ENCODE results near the gene UST.
"Not testable (repeated sequence)": the region's sequence is repeated elsewhere in the genome, so short reads cannot be mapped to it uniquely, and the experiment has no call there.

The UST gene

GRCh38 chr6:148998704-148999103 lies 251.9 kb downstream of the UST start:
- Histone ChIP-seq H3K4me1 (peaks cover 11 to 48% (median 20%) of the 10 kb centered on the region in 10 experiments; a peak in 19 of 20 replicates), H4K20me1 (peaks cover 0 to 18% (median 0%) of the 10 kb centered on the region in 11 experiments; a peak in 5 of 22 replicates), H3K4me2 (peak overlapping the region in 5 of 11 experiments; percentile 9 to 84 (median 77); a peak in 9 of 22 replicates), H3K27me3 (no peaks in the 10 kb centered on the region), H3K9ac (no peak overlapping the region), H3K4me3 (no peak overlapping the region), H3K36me3 (peaks cover 0 to 27% (median 0%) of the 10 kb centered on the region in 11 experiments; a peak in 5 of 22 replicates), H3K27ac (no peak overlapping the region), H3K9me3 (replicated peaks in 1 of 11) (peaks cover 10 to 36% (median 25%) of the 10 kb centered on the region in 11 experiments)
- no peak for TF ChIP-seq Cebpa-rat (IDR thresholded peaks at IDR 0.05)

GRCh38 chr6:148999501-148999900 lies 252.7 kb downstream of the UST start:
- H3K9me3 ChIP-seq (replicated peaks in 1 of 11), result peaks cover 13 to 37% (median 25%) of the 10 kb centered on the region in 11 experiments
- H3K4me2 ChIP-seq, result peak overlapping the region; percentile 37 to 84 (median 52); a peak in 19 of 22 replicates
- peak overlapping the region in 2 of 11 experiments; percentile 24 to 25; a peak in 1 of 22 replicates for H3K9ac ChIP-seq
- H3K27me3 ChIP-seq, result no peaks in the 10 kb centered on the region
- H3K4me3 ChIP-seq, result no peak overlapping the region
- peaks cover 11 to 48% (median 20%) of the 10 kb centered on the region in 10 experiments; a peak in 19 of 20 replicates for H3K4me1 ChIP-seq
- peaks cover 0 to 25% (median 0%) of the 10 kb centered on the region in 11 experiments; a peak in 6 of 22 replicates for H3K36me3 ChIP-seq
- H4K20me1 ChIP-seq, result peaks cover 0 to 18% (median 0%) of the 10 kb centered on the region in 11 experiments; a peak in 5 of 22 replicates
- no peak for TF ChIP-seq Cebpa-rat (IDR thresholded peaks at IDR 0.05)
- peak overlapping the region in 8 of 11 experiments; percentile 18 to 72 (median 47); a peak in 12 of 22 replicates for H3K27ac ChIP-seq

- Histone ChIP-seq H3K27me3 (no peaks in the 10 kb centered on the region), H3K4me2 (peak overlapping the region; percentile 37 to 84 (median 52); a peak in 21 of 22 replicates), H3K4me3 (no peak overlapping the region), H3K9me3 (replicated peaks in 1 of 11) (peaks cover 16 to 39% (median 27%) of the 10 kb centered on the region in 11 experiments), H3K27ac (peak overlapping the region in 8 of 11 experiments; percentile 18 to 72 (median 47); a peak in 12 of 22 replicates), H4K20me1 (peaks cover 0 to 18% (median 0%) of the 10 kb centered on the region in 11 experiments; a peak in 5 of 22 replicates), H3K36me3 (peaks cover 0 to 25% (median 2%) of the 10 kb centered on the region in 11 experiments; a peak in 8 of 22 replicates), H3K4me1 (peaks cover 11 to 48% (median 20%) of the 10 kb centered on the region in 10 experiments; a peak in 19 of 20 replicates), H3K9ac (peak overlapping the region in 3 of 11 experiments; percentile 24 to 37 (median 25); a peak in 3 of 22 replicates)
- TF ChIP-seq Cebpa-rat (IDR thresholded peaks at IDR 0.05), result no peak
These were observed 253.2 kb downstream of the UST start for GRCh38 chr6:148999929-149000468.

GRCh38 chr6:149001422-149001821 lies 254.6 kb downstream of the UST start:
- Histone ChIP-seq H3K4me1 (peaks cover 11 to 44% (median 19%) of the 10 kb centered on the region in 10 experiments; a peak in 19 of 20 replicates), H3K9me3 (replicated peaks in 1 of 11) (peaks cover 25 to 47% (median 32%) of the 10 kb centered on the region in 11 experiments), H3K4me2 (peak overlapping the region in 2 of 11 experiments; percentile 78 to 84; a peak in 3 of 22 replicates), H3K36me3 (peaks cover 0 to 30% (median 8%) of the 10 kb centered on the region in 11 experiments; a peak in 9 of 22 replicates), H3K27ac (no peak overlapping the region), H3K27me3 (no peaks in the 10 kb centered on the region), H3K9ac (no peak overlapping the region), H4K20me1 (peaks cover 0 to 18% (median 0%) of the 10 kb centered on the region in 11 experiments; a peak in 5 of 22 replicates), H3K4me3 (0 out of 20 replicates have a peak overlapping the region, but pooled peaks of 1 of the 10 experiments have one; percentile 15)
- no peak for TF ChIP-seq Cebpa-rat (IDR thresholded peaks at IDR 0.05)

GRCh38 chr6:149003560-149003959 lies 256.7 kb downstream of the UST start:
- no peak overlapping the region for H3K9ac ChIP-seq
- no peak overlapping the region for H3K27ac ChIP-seq
- H3K27me3 ChIP-seq, result no peaks in the 10 kb centered on the region
- peaks cover 11 to 29% (median 18%) of the 10 kb centered on the region in 10 experiments; a peak in 19 of 20 replicates for H3K4me1 ChIP-seq
- H3K9me3 ChIP-seq (replicated peaks in 1 of 11), result peaks cover 27 to 50% (median 34%) of the 10 kb centered on the region in 11 experiments
- H3K36me3 ChIP-seq, result peaks cover 0 to 41% (median 8%) of the 10 kb centered on the region in 11 experiments; a peak in 9 of 22 replicates
- H3K4me3 ChIP-seq, result no peak overlapping the region
- H4K20me1 ChIP-seq, result peaks cover 0 to 18% (median 0%) of the 10 kb centered on the region in 11 experiments; a peak in 5 of 22 replicates
- no peak for TF ChIP-seq Cebpa-rat (IDR thresholded peaks at IDR 0.05)
- H3K4me2 ChIP-seq, result no peak overlapping the region

GRCh38 chr6:149004664-149005063 lies 257.8 kb downstream of the UST start:
- no peak for TF ChIP-seq Cebpa-rat (IDR thresholded peaks at IDR 0.05)
- Histone ChIP-seq H3K27ac (no peak overlapping the region), H3K36me3 (peaks cover 0 to 50% (median 8%) of the 10 kb centered on the region in 11 experiments; a peak in 9 of 22 replicates), H3K4me2 (no peak overlapping the region), H3K4me3 (no peak overlapping the region), H3K9ac (no peak overlapping the region), H3K27me3 (no peaks in the 10 kb centered on the region), H4K20me1 (peaks cover 0 to 8% (median 0%) of the 10 kb centered on the region in 11 experiments; a peak in 5 of 22 replicates), H3K4me1 (peaks cover 9 to 18% (median 10%) of the 10 kb centered on the region in 10 experiments; a peak in 19 of 20 replicates), H3K9me3 (replicated peaks in 1 of 11) (peaks cover 27 to 50% (median 33%) of the 10 kb centered on the region in 11 experiments)

- H4K20me1 ChIP-seq, H3K27ac ChIP-seq, H3K4me3 ChIP-seq, H3K4me1 ChIP-seq, H3K9ac ChIP-seq, H3K4me2 ChIP-seq, H3K27me3 ChIP-seq: not testable (repeated sequence)
- H3K9me3 ChIP-seq (replicated peaks in 1 of 11), result peaks cover 18 to 38% (median 27%) of the 10 kb centered on the region in 11 experiments
- peaks cover 0 to 49% (median 8%) of the 10 kb centered on the region in 11 experiments; a peak in 9 of 22 replicates for H3K36me3 ChIP-seq
These were observed 259.4 kb downstream of the UST start for GRCh38 chr6:149006236-149006635.

- Histone ChIP-seq H3K36me3 (peaks cover 0 to 49% (median 8%) of the 10 kb centered on the region in 11 experiments; a peak in 8 of 22 replicates), H3K4me3 (no peak overlapping the region), H3K9ac (no peak overlapping the region), H4K20me1 (no peaks in the 10 kb centered on the region), H3K27ac (no peak overlapping the region), H3K9me3 (replicated peaks in 1 of 11) (peaks cover 14 to 34% (median 23%) of the 10 kb centered on the region in 11 experiments), H3K4me1 (no peaks in the 10 kb centered on the region), H3K27me3 (no peaks in the 10 kb centered on the region), H3K4me2 (no peak overlapping the region)
- no peak for TF ChIP-seq Cebpa-rat (IDR thresholded peaks at IDR 0.05)
These were observed 259.8 kb downstream of the UST start for GRCh38 chr6:149006671-149007070.

GRCh38 chr6:149007846-149008245 lies 261.0 kb downstream of the UST start:
- Histone ChIP-seq H3K4me2 (no peak overlapping the region), H4K20me1 (no peaks in the 10 kb centered on the region), H3K27ac (no peak overlapping the region), H3K4me3 (no peak overlapping the region), H3K36me3 (peaks cover 0 to 58% (median 8%) of the 10 kb centered on the region in 11 experiments; a peak in 8 of 22 replicates), H3K27me3 (no peaks in the 10 kb centered on the region), H3K9ac (no peak overlapping the region), H3K9me3 (replicated peaks in 1 of 11) (peaks cover 7 to 24% (median 13%) of the 10 kb centered on the region in 11 experiments; a peak in 17 of 22 replicates), H3K4me1 (no peaks in the 10 kb centered on the region)
- TF ChIP-seq Cebpa-rat (IDR thresholded peaks at IDR 0.05), result no peak

Measured in BLaER1 treated with 17β-estradiol and CSF1 and Interleukin-3, amounts not matched to agents 10 nM and 100 nM (cell line).